OCI-LY7 (cell line): ENCODE data around the gene AUTS2. TPM values are rescaled to one million over a fixed set of nuclear protein-coding genes. Genes with fewer than 3 reads are reported as not detected.

Experiments used
- BruUV-seq: library from RNA; stranded (reverse); fragments of 400-500 nt; replicated peaks from 2 replicates; lab custom pipeline; 2021; lab: Mats Ljungman, UMichigan
- CTCF ChIA-PET: fragments of 300-600 bp; sonication (Branson Sonifier 250); formaldehyde crosslinking; loops from one replicate; lab custom pipeline; 2022; ENCODE audit warnings: antibody characterized with exemption; ENCODE audit not compliant: unreplicated experiment; lab: Charles Lee
- POLR2A ChIA-PET: fragments of 300-600 bp; sonication (Branson Sonifier 250); formaldehyde crosslinking; loops from one replicate; lab custom pipeline; 2022; ENCODE audit warnings: antibody characterized with exemption; lab: Charles Lee
- DNase-seq: peaks from one replicate; pipeline ENCODE4 v3.0.0-alpha.2; 2015; ENCODE audit warnings: low spot score
- H2AFZ ChIP-seq: fragments of 200-600 bp; sonication (generic), shearing (Covaris generic); 2 replicates; pipeline ENCODE4 v1.6.1; 2014; ENCODE audit warnings: mild to moderate bottlenecking, antibody characterized with exemption, low read length, moderate library complexity
- H3K27ac ChIP-seq: fragments of 200-600 bp; sonication (generic); 2 replicates; pipeline ENCODE4 v1.5.1; 2014; ENCODE audit warnings: mixed run types, low read depth, mild to moderate bottlenecking, moderate library complexity, low read length, inconsistent platforms; ENCODE audit not compliant: poor library complexity, severe bottlenecking
- H3K36me3 ChIP-seq: fragments of 200-600 bp; sonication (generic); 2 replicates; pipeline ENCODE4 v1.6.1; 2014; ENCODE audit warnings: mild to moderate bottlenecking, antibody characterized with exemption, low read length, moderate library complexity, mixed read lengths; ENCODE audit not compliant: insufficient read depth
- H3K4me1 ChIP-seq: fragments of 200-600 bp; sonication (generic); 2 replicates; pipeline ENCODE4 v1.5.1; 2014; ENCODE audit warnings: mild to moderate bottlenecking, low read length; ENCODE audit not compliant: insufficient read depth, poor library complexity, severe bottlenecking
- H3K4me2 ChIP-seq: fragments of 200-600 bp; sonication (generic); 2 replicates; pipeline ENCODE4 v1.6.1; 2014; ENCODE audit warnings: mild to moderate bottlenecking, low read length
- H3K4me3 ChIP-seq: fragments of 200-600 bp; sonication (generic); 2 replicates; pipeline ENCODE4 v1.5.1; 2014; ENCODE audit warnings: mild to moderate bottlenecking, low read depth, low read length; ENCODE audit not compliant: poor library complexity, severe bottlenecking
- H3K79me2 ChIP-seq: fragments of 200-600 bp; sonication (generic); 2 replicates; pipeline ENCODE4 v1.6.1; 2016; ENCODE audit warnings: low read depth, mild to moderate bottlenecking, low read length, moderate library complexity, mixed read lengths; ENCODE audit not compliant: insufficient read depth
- H3K9me2 ChIP-seq: fragments of 200-600 bp; sonication (generic); 2 replicates; pipeline ENCODE4 v1.6.1; 2016; ENCODE audit warnings: mild to moderate bottlenecking, low read length, mixed read lengths; ENCODE audit not compliant: insufficient read depth
- H3K9me3 ChIP-seq: fragments of 200-600 bp; sonication (generic); 2 replicates; pipeline ENCODE4 v1.6.1; 2014; ENCODE audit warnings: mild to moderate bottlenecking, mixed run types, low read length, mixed read lengths
- H4K20me1 ChIP-seq: fragments of 200-600 bp; sonication (generic); 2 replicates; pipeline ENCODE4 v1.6.1; 2014; ENCODE audit warnings: mild to moderate bottlenecking, antibody characterized with exemption, low read length, moderate library complexity, mixed read lengths; ENCODE audit not compliant: insufficient read depth
- EZH2phosphoT487 ChIP-seq: fragments of 200-600 bp; sonication (generic); IDR thresholded peaks from 2 replicates; pipeline ENCODE4 v1.6.1; 2018; ENCODE audit warnings: low read depth, borderline replicate concordance, mild to moderate bottlenecking, mixed run types, antibody characterized with exemption, low read length, moderate library complexity, mixed read lengths
- intact Hi-C: fragments of 100-400 bp; cut with micrococcal nuclease; formaldehyde crosslinking; loops from one replicate; pipeline ENCODE4 v1.10.0; 2022; ENCODE audit not compliant: unreplicated experiment
- total RNA-seq, 2 experiments: library from RNA; depleted of rRNA in 1 of 2; stranded (reverse); fragments of >200 nt in 1 of 2; shearing (Covaris generic) in 1 of 2; gene quantifications; 2 replicates each; pipeline ENCODE4 v1.2.3, GENCODE V29; 2014 to 2022
- TF ChIP-seq, protein P1 (sequence below): fragments of 200-600 bp; sonication (generic); conservative IDR thresholded peaks from 2 replicates; pipeline ENCODE4 v1.5.1; 2014; ENCODE audit warnings: mild to moderate bottlenecking, antibody characterized with exemption, low read length, moderate library complexity, mixed read lengths

AUTS2 gene
- total RNA-seq, 2 experiments from 2014 or later: 37.9 to 78.5 TPM

DNA sequence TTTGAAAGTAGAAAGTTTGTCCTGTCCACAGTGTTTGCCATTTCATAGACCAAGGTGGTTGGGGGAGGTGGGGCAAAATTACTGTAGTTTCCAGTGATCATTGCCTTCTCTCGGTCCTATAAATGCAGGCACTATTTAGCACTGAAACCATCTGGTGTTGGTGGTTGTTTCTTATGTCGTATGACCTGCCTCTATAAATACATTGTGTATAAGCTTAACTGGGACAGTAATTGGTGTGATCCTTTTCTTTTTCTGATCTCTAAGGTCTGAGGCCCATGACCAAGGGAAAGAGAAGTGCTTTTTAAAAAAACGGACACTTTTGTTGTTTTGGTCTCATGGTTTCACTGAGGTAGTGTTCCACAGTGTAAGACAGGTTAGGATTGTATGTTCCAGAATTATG lies 63.1 kb downstream of the AUTS2 start:
- POLR2A ChIA-PET: interaction anchor here (0.5 to 1.2 kb wide), 5 partner anchors 9 to 382 kb away, joined by 3 to 4 read pairs (median 3); no protein-coding TSS in a partner anchor
- DNase-seq: no peak
- Histone ChIP-seq H3K9me2 (no peaks in the 10 kb centered on the region), H3K27ac (no peak overlapping the region), H3K36me3 (no peaks in the 10 kb centered on the region; the same call in 1 of the 2 replicates), H2AFZ (no peak overlapping the region), H3K79me2 (peaks cover 92% of the 10 kb centered on the region), H3K4me2 (peak overlapping the region; percentile 21; the same call in 1 of the 2 replicates), H4K20me1 (0 out of 2 replicates have a peak, but pooled peaks cover 4% of the 10 kb centered on the region), H3K4me3 (no peak overlapping the region), H3K4me1 (peaks cover 47% of the 10 kb centered on the region), H3K9me3 (no peaks in the 10 kb centered on the region)
- no TSS peak for BruUV-seq
- TF ChIP-seq, protein P1, sequence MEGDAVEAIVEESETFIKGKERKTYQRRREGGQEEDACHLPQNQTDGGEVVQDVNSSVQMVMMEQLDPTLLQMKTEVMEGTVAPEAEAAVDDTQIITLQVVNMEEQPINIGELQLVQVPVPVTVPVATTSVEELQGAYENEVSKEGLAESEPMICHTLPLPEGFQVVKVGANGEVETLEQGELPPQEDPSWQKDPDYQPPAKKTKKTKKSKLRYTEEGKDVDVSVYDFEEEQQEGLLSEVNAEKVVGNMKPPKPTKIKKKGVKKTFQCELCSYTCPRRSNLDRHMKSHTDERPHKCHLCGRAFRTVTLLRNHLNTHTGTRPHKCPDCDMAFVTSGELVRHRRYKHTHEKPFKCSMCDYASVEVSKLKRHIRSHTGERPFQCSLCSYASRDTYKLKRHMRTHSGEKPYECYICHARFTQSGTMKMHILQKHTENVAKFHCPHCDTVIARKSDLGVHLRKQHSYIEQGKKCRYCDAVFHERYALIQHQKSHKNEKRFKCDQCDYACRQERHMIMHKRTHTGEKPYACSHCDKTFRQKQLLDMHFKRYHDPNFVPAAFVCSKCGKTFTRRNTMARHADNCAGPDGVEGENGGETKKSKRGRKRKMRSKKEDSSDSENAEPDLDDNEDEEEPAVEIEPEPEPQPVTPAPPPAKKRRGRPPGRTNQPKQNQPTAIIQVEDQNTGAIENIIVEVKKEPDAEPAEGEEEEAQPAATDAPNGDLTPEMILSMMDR: no peak
- no peak for TF ChIP-seq EZH2phosphoT487
- CTCF ChIA-PET: interaction anchor here (0.6 kb wide), 1 partner anchor 183 kb away, joined by 3 read pairs; no protein-coding TSS in a partner anchor
- intact Hi-C loops: no loop called here

DNA sequence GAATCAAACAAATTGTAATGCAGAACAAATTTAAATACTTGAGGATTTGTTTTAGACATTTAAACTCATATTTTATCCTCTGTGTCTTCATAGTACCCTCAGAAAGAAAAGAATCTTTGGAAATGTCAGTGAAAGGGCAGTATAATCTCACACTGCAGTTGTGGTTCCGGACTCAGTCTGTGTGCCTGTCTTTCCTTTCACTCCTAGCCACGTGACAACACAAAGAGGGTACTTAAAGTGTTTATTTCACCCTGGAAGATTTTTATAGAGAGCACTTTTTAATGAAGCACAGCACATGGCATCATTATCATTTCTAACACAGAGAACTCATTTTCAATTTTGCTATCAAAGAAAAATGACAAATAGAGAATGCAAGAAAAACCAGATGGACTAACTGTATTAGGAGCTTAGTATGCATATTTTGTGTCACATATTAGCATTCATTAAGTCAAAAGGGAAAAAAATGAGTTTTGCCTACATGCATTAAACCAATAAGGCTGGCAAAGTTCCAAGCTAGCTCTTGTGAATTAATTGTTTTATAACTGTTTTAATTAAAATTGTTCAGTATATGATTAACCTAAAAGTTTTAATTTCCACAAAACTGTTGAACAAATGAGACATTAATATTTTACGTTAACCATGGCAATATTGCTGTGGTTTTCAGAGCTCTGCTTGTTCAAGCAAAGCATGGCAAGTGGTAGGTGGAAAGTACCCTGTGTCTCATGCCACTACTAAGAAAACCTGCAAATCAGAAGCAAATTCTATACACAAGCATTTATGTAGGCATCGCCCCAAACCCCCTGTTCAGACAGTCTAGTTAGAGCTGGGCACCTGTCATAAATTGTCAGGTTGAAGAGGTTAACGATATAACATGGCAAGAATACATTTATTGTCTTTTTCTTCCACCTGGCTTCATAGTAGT lies 65.9 kb downstream of the AUTS2 start:
- H3K79me2 ChIP-seq: peaks cover 83% of the 10 kb centered on the region
- no peak for DNase-seq
- H3K4me1 ChIP-seq: peaks cover 57% of the 10 kb centered on the region
- BruUV-seq: no TSS peak
- H3K36me3 ChIP-seq: no peaks in the 10 kb centered on the region; the same call in 1 of the 2 replicates
- TF ChIP-seq EZH2phosphoT487: no peak
- TF ChIP-seq, protein P1: no peak
- H3K27ac ChIP-seq: no peak overlapping the region
- POLR2A ChIA-PET: interaction anchor here (0.8 to 1.7 kb wide), 4 partner anchors 9 to 188 kb away, joined by 3 to 7 read pairs (median 4); no protein-coding TSS in a partner anchor
- H3K9me2 ChIP-seq: no peaks in the 10 kb centered on the region
- H2AFZ ChIP-seq: no peak overlapping the region
- peak overlapping the region; percentile 48 for H3K4me2 ChIP-seq
- intact Hi-C loops: no loop called here
- CTCF ChIA-PET: no interaction called here
- H3K9me3 ChIP-seq: no peaks in the 10 kb centered on the region
- H3K4me3 ChIP-seq: no peak overlapping the region
- H4K20me1 ChIP-seq: 0 out of 2 replicates have a peak, but pooled peaks cover 4% of the 10 kb centered on the region
